Measurements from ENCODE around the gene TIMM22. TPM values are rescaled to one million over a fixed set of nuclear protein-coding genes. Genes with fewer than 3 reads are reported as not detected.
"Not testable (repeated sequence)": the region's sequence is repeated elsewhere in the genome, so short reads cannot be mapped to it uniquely, and the experiment has no call there.

The TIMM22 gene
- total RNA-seq, 4 donors from 2014 or later = 14.7 to 17.1 (median 14.9) TPM

DNA sequence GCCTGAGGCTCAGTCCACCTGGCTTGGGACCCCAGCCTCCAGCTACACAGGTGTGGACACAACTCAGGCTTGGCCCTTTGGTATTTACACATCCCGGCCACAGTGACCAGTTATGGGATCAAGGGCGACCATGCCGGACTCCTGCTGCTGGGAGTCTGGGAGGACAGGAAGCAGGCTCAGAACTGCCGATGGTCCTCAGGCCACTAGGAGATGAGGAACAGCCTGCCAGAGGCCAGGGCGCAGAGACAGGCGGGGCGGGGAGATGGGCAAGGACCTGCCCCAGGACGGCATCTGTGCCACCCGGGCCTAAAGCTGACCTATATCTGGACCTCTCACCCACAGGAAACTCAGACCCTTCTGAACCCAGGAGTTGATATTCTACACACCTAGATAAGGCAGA lies 29.8 kb upstream of the TIMM22 start:
- 90 to 98% methylated on average over 9 of the region's 9 CpGs for whole genome bisulfite sequencing, 2 donors
- no peaks in the 10 kb centered on the region for H3K9me3 ChIP-seq
- intact Hi-C loops (cut with DNase I) = no loop called here
- peaks cover 0 to 15% of the 10 kb centered on the region in 2 donors for H3K4me1 ChIP-seq
- no peak overlapping the region for H3K4me3 ChIP-seq (replicated peaks in 1 of 3)
- H3K27me3 ChIP-seq = no peaks in the 10 kb centered on the region
- no peak for TF ChIP-seq POLR2A (IDR thresholded peaks at IDR 0.05)
- TF ChIP-seq, protein P1, sequence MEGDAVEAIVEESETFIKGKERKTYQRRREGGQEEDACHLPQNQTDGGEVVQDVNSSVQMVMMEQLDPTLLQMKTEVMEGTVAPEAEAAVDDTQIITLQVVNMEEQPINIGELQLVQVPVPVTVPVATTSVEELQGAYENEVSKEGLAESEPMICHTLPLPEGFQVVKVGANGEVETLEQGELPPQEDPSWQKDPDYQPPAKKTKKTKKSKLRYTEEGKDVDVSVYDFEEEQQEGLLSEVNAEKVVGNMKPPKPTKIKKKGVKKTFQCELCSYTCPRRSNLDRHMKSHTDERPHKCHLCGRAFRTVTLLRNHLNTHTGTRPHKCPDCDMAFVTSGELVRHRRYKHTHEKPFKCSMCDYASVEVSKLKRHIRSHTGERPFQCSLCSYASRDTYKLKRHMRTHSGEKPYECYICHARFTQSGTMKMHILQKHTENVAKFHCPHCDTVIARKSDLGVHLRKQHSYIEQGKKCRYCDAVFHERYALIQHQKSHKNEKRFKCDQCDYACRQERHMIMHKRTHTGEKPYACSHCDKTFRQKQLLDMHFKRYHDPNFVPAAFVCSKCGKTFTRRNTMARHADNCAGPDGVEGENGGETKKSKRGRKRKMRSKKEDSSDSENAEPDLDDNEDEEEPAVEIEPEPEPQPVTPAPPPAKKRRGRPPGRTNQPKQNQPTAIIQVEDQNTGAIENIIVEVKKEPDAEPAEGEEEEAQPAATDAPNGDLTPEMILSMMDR (IDR thresholded peaks at IDR 0.05) = no peak
- DNase-seq = no peak
- H3K36me3 ChIP-seq = no peaks in the 10 kb centered on the region
- no peak overlapping the region for H3K27ac ChIP-seq

DNA sequence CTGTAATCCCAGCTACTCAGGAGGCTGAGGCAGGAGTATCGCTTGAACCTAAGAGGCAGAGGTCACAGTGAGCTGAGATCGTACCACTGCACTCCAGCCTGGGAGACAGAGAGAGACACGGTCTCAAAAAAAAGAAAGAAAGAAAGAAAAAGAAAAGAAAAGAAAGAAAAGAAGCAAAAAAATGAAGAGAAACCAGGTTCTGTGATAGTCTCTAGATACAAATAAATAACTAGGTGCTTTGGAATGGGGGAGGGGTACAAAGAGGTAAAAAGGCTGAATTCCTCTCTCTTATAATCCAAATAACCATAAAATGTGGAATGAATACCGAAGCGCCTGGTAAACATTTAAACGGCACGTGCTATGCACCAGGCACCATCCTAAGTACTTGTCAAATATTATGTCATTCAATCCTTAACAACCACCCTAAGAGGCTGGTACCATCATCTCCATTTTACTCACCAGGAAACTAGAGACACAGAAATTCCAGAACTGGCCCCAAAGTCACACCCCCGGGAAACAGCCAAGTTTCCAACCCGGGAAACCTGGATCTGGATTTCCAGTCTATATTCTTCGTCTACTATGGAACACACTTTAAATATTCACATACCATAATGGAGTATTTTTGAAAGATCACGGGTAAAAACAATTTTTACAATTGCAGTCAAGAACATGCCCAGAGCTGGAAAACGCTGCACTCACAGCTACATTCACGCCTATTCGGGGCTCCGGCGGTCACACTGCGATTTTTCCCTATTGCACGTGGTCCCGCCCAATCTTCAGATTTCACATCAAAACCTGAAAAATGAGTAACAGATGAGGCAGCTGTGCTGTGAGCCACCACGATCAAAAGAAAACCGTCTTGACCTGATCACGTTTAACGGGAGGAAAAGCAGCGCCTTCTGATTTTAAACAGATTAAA lies 27.9 kb upstream of the TIMM22 start:
- intact Hi-C loops (cut with DNase I) = no loop called here
- TF ChIP-seq, protein P1 (IDR thresholded peaks at IDR 0.05) = no peak
- TF ChIP-seq POLR2A (IDR thresholded peaks at IDR 0.05) = no peak
- no peak for DNase-seq
- no peaks in the 10 kb centered on the region for H3K36me3 ChIP-seq
- H3K27me3 ChIP-seq = no peaks in the 10 kb centered on the region
- no peak overlapping the region for H3K4me3 ChIP-seq (replicated peaks in 1 of 3)
- H3K9me3 ChIP-seq = no peaks in the 10 kb centered on the region
- 89 to 92% methylated on average over 24 of the region's 24 CpGs for WGBS, 2 donors
- no peak overlapping the region for H3K27ac ChIP-seq
- H3K4me1 ChIP-seq = peaks cover 0 to 14% of the 10 kb centered on the region in 2 donors

DNA sequence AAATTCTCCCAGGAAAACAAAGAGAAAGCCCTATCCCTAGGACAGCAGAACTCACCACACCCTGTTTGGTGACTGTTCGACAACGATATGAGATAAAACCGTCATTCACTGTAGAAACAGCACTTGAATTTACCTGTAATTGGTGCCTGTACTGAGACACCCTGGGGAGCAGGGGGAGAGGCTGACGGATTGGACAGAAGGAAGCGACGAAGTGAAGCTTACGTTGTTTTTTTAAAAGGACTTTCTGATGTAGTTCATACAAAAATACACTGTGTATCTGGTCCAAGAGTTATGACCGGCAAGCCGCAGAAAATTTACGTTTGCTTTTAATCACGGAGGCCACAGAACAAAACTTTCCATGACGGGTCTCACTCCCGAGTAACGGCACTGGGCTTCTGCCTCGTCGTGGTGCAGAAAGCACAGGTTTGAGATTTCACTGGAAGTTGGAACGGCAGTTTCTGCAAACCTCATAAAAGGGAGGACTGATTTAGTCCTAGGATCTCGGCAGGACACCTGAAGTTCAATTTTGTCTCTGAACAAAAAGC lies 27.0 kb upstream of the TIMM22 start:
- Histone ChIP-seq H3K36me3 (no peaks in the 10 kb centered on the region), H3K4me1 (peaks cover 0 to 14% of the 10 kb centered on the region in 2 donors), H3K9me3 (no peaks in the 10 kb centered on the region), H3K4me3 (replicated peaks in 1 of 3) (no peak overlapping the region), H3K27ac (peak overlapping the region in 2 of 3 donors; percentile 23 to 40), H3K27me3 (no peaks in the 10 kb centered on the region)
- DNase-seq = no peak
- 31% methylated on average over 18 of the region's 18 CpGs for WGBS, 2 donors
- TF ChIP-seq POLR2A (IDR thresholded peaks at IDR 0.05) = peak in 1 of 2 donors; percentile 3
- TF ChIP-seq, protein P1 (IDR thresholded peaks at IDR 0.05) = no peak
- intact Hi-C loops (cut with DNase I) = no loop called here

DNA sequence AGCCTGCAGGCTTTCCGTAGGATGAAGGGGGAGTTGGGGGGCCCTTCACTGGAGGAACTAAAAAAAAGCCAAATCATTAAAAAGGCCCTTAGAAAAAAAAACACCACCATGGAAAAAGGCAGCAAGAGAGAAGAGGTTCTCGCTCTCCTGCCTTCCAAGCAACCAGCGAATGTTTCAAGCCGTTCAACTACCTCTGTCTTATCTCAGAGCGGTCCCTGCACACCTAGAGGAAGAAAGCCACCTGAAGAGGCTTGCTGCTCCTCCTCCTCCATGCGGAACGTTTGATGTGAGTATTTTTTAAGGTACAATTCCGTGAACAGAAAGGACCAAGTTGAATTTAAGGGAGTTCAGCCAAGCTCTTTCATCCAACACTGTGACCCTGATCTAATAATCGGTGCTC lies 26.6 kb upstream of the TIMM22 start:
- no peak overlapping the region for H3K4me3 ChIP-seq (replicated peaks in 1 of 3)
- H3K27me3 ChIP-seq = no peaks in the 10 kb centered on the region
- peak overlapping the region in 2 of 3 donors; percentile 40 to 51 for H3K27ac ChIP-seq
- DNase-seq = peak; percentile 38 to 40
- intact Hi-C loops (cut with DNase I) = no loop called here
- H3K9me3 ChIP-seq = no peaks in the 10 kb centered on the region
- 23 to 29% methylated on average over 9 of the region's 9 CpGs for WGBS, 2 donors
- no peaks in the 10 kb centered on the region for H3K36me3 ChIP-seq
- TF ChIP-seq, protein P1 (IDR thresholded peaks at IDR 0.05) = no peak
- peak in 1 of 2 donors; percentile 9 for TF ChIP-seq POLR2A (IDR thresholded peaks at IDR 0.05)
- H3K4me1 ChIP-seq = peaks cover 0 to 14% of the 10 kb centered on the region in 2 donors

DNA sequence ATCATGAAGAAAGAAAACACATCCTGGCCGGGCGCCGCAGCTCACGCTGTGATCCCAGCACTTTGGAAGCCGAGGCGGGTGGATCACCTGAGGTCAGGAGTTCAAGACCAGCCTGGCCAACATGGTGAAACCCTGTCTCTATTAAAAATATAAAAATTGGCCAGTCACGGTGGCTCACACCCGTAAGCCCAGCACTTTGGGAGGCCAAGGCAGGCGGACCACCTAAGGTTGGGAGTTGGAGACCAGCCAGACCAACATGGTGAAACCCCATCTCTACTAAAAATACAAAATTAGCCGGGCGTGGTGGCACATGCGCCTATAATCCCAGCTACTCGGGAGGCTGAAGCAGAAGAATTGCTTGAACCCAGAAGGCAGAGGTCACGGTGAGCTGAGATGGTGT lies 25.1 kb upstream of the TIMM22 start:
- H3K9me3 ChIP-seq; H3K27ac ChIP-seq; DNase-seq; H3K27me3 ChIP-seq; H3K36me3 ChIP-seq; intact Hi-C loops (cut with DNase I); H3K4me3 ChIP-seq (replicated peaks in 1 of 3): not testable (repeated sequence)
- 84 to 86% methylated on average over 14 of the region's 14 CpGs for WGBS, 2 donors
- peaks cover 0 to 14% of the 10 kb centered on the region in 2 donors for H3K4me1 ChIP-seq

Data from thyroid gland (tissue), 4 donors.